GM15510 (cell line): ENCODE results near the gene POLR2J2.
"Not testable (repeated sequence)": the region's sequence is repeated elsewhere in the genome, so short reads cannot be mapped to it uniquely, and the experiment has no call there.

Source experiments
- POLR2A ChIP-seq: IDR thresholded peaks from 3 replicates; pipeline ENCODE4 v1.6.1; 2011; ENCODE audit warnings: borderline replicate concordance; ENCODE audit not compliant: insufficient read length; ENCODE audit errors: extremely low read depth

The POLR2J2 gene

GRCh38 chr7:102671166-102671955 is at the start of gene POLR2J2:
POLR2J2 (minus strand) TSS chr7:102671663; CDS start chr7:102671601, 62 bp downstream.
- TF ChIP-seq POLR2A, result not testable (repeated sequence)

- TF ChIP-seq POLR2A, result not testable (repeated sequence)
Measured at GRCh38 chr7:102649924-102650323, 21.5 kb downstream of the POLR2J2 start, which contains the start of gene SPDYE2B. SPDYE2B (plus strand) TSS chr7:102650319; CDS start chr7:102652349, 2,030 bp downstream.

GRCh38 chr7:102642691-102643090 is 28.8 kb downstream of the POLR2J2 start, which contains the start of gene UPK3BL1:
UPK3BL1 (minus strand) TSS chr7:102642791; CDS start chr7:102642741, 50 bp downstream.
- TF ChIP-seq POLR2A, result not testable (repeated sequence)

GRCh38 chr7:102616507-102617125 is 54.8 kb downstream of the POLR2J2 start, which contains the start of gene RASA4:
RASA4 (minus strand) TSS chr7:102616756; CDS start chr7:102616689, 67 bp downstream.
- not testable (repeated sequence) for TF ChIP-seq POLR2A
